Ovary (tissue), 3 donors: ENCODE data around the gene CLASP1.

ENCODE experiments used
- CTCF ChIP-seq, 3 donors: fragments of 450-650 bp in 2 of 3; fragments of 200-600 bp in 1 of 3; IDR thresholded peaks; one replicate each; pipeline versions ENCODE4 v1.5.1 to v1.8.0; 2016 to 2022; ENCODE audit warnings: antibody characterized with exemption in 3 of 3, mild to moderate bottlenecking in 1 of 3
- EP300 ChIP-seq: sonication (generic); formaldehyde crosslinking; IDR thresholded peaks from one replicate; pipeline ENCODE4 v1.6.1; 2017; ENCODE audit warnings: antibody characterized with exemption
- POLR2A ChIP-seq: fragments of 450-650 bp; IDR thresholded peaks from one replicate; pipeline ENCODE4 v1.6.1; 2017; ENCODE audit warnings: antibody characterized with exemption, mild to moderate bottlenecking, moderate library complexity
- donor health status: DM: no; HTN: no; CAD: no.

DNA sequence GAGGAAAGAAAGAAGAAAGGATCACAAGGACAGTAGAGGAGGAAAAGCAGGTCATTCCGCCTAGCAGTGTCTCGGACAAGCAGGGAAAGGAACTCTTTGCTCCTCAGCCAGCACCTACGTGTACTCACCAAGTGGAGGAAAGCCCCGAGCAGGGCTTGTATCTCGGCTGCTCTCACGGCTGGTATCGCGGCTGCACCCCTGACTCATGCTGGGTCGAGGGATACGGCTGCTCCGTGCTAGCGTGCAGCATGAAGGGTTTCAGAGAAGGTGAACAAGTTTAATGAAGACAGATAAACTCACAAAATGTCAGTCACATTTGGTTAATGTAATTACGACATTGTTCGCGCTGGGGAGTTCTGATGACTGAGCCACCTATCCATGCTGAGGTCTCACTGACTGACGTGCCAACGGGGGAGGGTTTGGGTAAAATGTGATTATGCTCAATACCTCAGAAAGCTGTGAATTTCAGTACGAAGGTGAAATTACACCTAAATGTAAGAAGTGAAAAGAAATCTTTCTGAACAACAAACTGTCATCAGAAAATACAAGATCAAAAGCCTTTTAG is 230.7 kb downstream of the CLASP1 start:
- no peak for TF ChIP-seq CTCF (IDR thresholded peaks at IDR 0.05)
- no peak for TF ChIP-seq POLR2A
- no peak for TF ChIP-seq EP300
